H1 (cell line): ENCODE data around the gene GTF2A1. TPM values are rescaled to one million over a fixed set of nuclear protein-coding genes. Genes with fewer than 3 reads are reported as not detected.

Experiments
- CTCF ChIA-PET: fragments of 300-600 bp; sonication (Branson Sonifier 250); formaldehyde crosslinking; loops from one replicate; lab custom pipeline; 2021; ENCODE audit not compliant: partially characterized antibody; lab: Charles Lee
- POLR2A ChIA-PET: fragments of 300-600 bp; sonication (Branson Sonifier 250); formaldehyde crosslinking; loops from one replicate; lab custom pipeline; 2021; ENCODE audit warnings: inconsistent platforms; ENCODE audit not compliant: partially characterized antibody; lab: Charles Lee
- DNase-seq, 2 experiments: peaks; one replicate each; pipeline versions ENCODE4 v3.0.0 to v3.0.0-alpha.2; 2010 to 2022; ENCODE audit warnings: low spot score in 2 of 2, low read depth in 1 of 2, mixed read lengths in 1 of 2
- FAIRE-seq: peaks from 2 replicates; lab custom pipeline; 2011; peaks lifted over from hg19 to GRCh38; lab: Jason Lieb, UNC
- H2AFZ ChIP-seq: 2 replicates; pipeline ENCODE4 v1.8.1; 2012; ENCODE audit warnings: low read length, inconsistent platforms
- H2AK5ac ChIP-seq: 2 replicates; pipeline ENCODE4 v1.6.1; 2013; ENCODE audit warnings: low read depth, low read length
- H2BK120ac ChIP-seq: replicated peaks from 2 replicates; pipeline ENCODE3; 2013; ENCODE audit warnings: low read depth, low read length, inconsistent platforms
- H2BK12ac ChIP-seq: 2 replicates; pipeline ENCODE4 v1.6.1; 2013; ENCODE audit warnings: low read depth, low read length
- H2BK15ac ChIP-seq: 2 replicates; pipeline ENCODE4 v1.6.1; 2013; ENCODE audit warnings: low read length
- H2BK20ac ChIP-seq: 2 replicates; pipeline ENCODE4 v1.6.1; 2013; ENCODE audit warnings: low read length
- H2BK5ac ChIP-seq: 2 replicates; pipeline ENCODE4 v1.6.1; 2013; ENCODE audit warnings: low read depth, low read length
- H3K14ac ChIP-seq: 2 replicates; pipeline ENCODE4 v1.6.1; 2013; ENCODE audit warnings: inconsistent platforms; ENCODE audit not compliant: insufficient read length
- H3K18ac ChIP-seq: 2 replicates; pipeline ENCODE4 v1.6.1; 2013; ENCODE audit warnings: low read length; ENCODE audit errors: extremely low read depth
- H3K23ac ChIP-seq: 2 replicates; pipeline ENCODE4 v1.6.1; 2013; ENCODE audit warnings: inconsistent platforms; ENCODE audit not compliant: insufficient read length
- H3K23me2 ChIP-seq: 2 replicates; pipeline ENCODE4 v1.6.1; 2013; ENCODE audit warnings: low read depth, low read length
- H3K27ac ChIP-seq: 2 replicates; pipeline ENCODE4 v1.6.1; 2011; ENCODE audit warnings: low read depth, low read length, inconsistent platforms
- H3K27me3 ChIP-seq, 4 experiments: replicated peaks in 1 of 4; 1 replicate in 1 of 4; 2 replicates in 3 of 4; pipeline versions ENCODE4 v1.6.1 to v1.8.1; 2011 to 2013; ENCODE audit warnings: low read length in 3 of 4, mild to moderate bottlenecking in 3 of 4, inconsistent platforms in 2 of 4, mixed read lengths in 2 of 4, moderate library complexity in 1 of 4; ENCODE audit not compliant: control insufficient read depth in 3 of 4, insufficient read depth in 3 of 4; ENCODE audit errors: extremely low read depth in 1 of 4
- H3K36me3 ChIP-seq, 4 experiments: 2 replicates each; pipeline versions ENCODE4 v1.6.1 to v1.8.1; 2011 to 2013; ENCODE audit warnings: mild to moderate bottlenecking in 4 of 4, low read length in 3 of 4, moderate library complexity in 2 of 4, control low read depth in 1 of 4, inconsistent platforms in 1 of 4; ENCODE audit not compliant: insufficient read depth in 4 of 4, control insufficient read depth in 2 of 4
- H3K4ac ChIP-seq: replicated peaks from 2 replicates; pipeline ENCODE3; 2013; ENCODE audit warnings: low read length, low read depth, mixed read lengths, inconsistent platforms; ENCODE audit not compliant: insufficient read length
- H3K4me1 ChIP-seq, 4 experiments: replicated peaks in 1 of 4; 1 replicate in 1 of 4; 2 replicates in 3 of 4; pipeline versions ENCODE4 v1.6.1 to v1.8.1; 2011 to 2013; ENCODE audit warnings: low read length in 3 of 4, inconsistent platforms in 2 of 4, mixed read lengths in 1 of 4; ENCODE audit not compliant: insufficient read depth in 4 of 4, control insufficient read depth in 3 of 4
- H3K4me2 ChIP-seq, 2 experiments: 2 replicates each; pipeline versions ENCODE4 v1.6.1 to v1.8.1; 2011 to 2013; ENCODE audit warnings: low read depth in 2 of 2, low read length in 2 of 2, control low read depth in 1 of 2, inconsistent platforms in 1 of 2, mild to moderate bottlenecking in 1 of 2; ENCODE audit not compliant: insufficient read depth in 1 of 2
- H3K4me3 ChIP-seq, 4 experiments: fragments of 200-600, 300-600 bp in 1 of 4; sonication (generic), shearing (Covaris generic), sonication (Bioruptor Twin) in 1 of 4; 2 replicates each; pipeline versions ENCODE4 v1.5.1 to v1.8.1; 2011 to 2016; ENCODE audit warnings: low read length in 4 of 4, low read depth in 3 of 4, control low read depth in 2 of 4, inconsistent platforms in 2 of 4, mild to moderate bottlenecking in 2 of 4, mixed read lengths in 1 of 4, moderate library complexity in 1 of 4; ENCODE audit not compliant: insufficient read depth in 2 of 4; ENCODE audit errors: extremely low read depth in 1 of 4
- H3K56ac ChIP-seq: replicated peaks from 2 replicates; pipeline ENCODE3; 2013; ENCODE audit warnings: low read depth, mild to moderate bottlenecking, mixed read lengths, low read length, inconsistent platforms; ENCODE audit not compliant: insufficient read length
- H3K79me1 ChIP-seq: 2 replicates; pipeline ENCODE4 v1.6.1; 2013; ENCODE audit warnings: low read depth, low read length, control low read depth
- H3K79me2 ChIP-seq, 2 experiments: 2 replicates each; pipeline versions ENCODE4 v1.6.1 to v1.8.1; 2012 to 2013; ENCODE audit warnings: low read length in 2 of 2, mild to moderate bottlenecking in 2 of 2, inconsistent platforms in 1 of 2; ENCODE audit not compliant: insufficient read depth in 2 of 2, control insufficient read depth in 1 of 2
- H3K9ac ChIP-seq, 4 experiments: replicated peaks in 1 of 4; 1 replicate in 1 of 4; 2 replicates in 3 of 4; pipeline versions ENCODE4 v1.6.1 to v1.8.1; 2011 to 2013; ENCODE audit warnings: low read depth in 3 of 4, low read length in 3 of 4, control low read depth in 2 of 4, mild to moderate bottlenecking in 2 of 4, moderate library complexity in 2 of 4, inconsistent platforms in 1 of 4; ENCODE audit errors: extremely low read depth in 1 of 4
- H3K9me3 ChIP-seq, 2 experiments: 2 replicates each; pipeline versions ENCODE4 v1.6.1 to v1.8.1; 2012 to 2013; ENCODE audit warnings: mild to moderate bottlenecking in 2 of 2, moderate library complexity in 2 of 2, control low read depth in 1 of 2, inconsistent platforms in 1 of 2, low read depth in 1 of 2, low read length in 1 of 2, mixed read lengths in 1 of 2; ENCODE audit not compliant: insufficient read depth in 2 of 2
- H4K20me1 ChIP-seq, 2 experiments: replicated peaks in 1 of 2; 2 replicates each; pipeline versions ENCODE3 to v1.8.1; 2011 to 2013; ENCODE audit warnings: inconsistent platforms in 2 of 2, low read length in 2 of 2, mild to moderate bottlenecking in 1 of 2; ENCODE audit not compliant: insufficient read depth in 2 of 2, control insufficient read depth in 1 of 2
- H4K5ac ChIP-seq: 2 replicates; pipeline ENCODE4 v1.6.1; 2013; ENCODE audit warnings: low read length, low read depth, mixed read lengths, inconsistent platforms; ENCODE audit not compliant: insufficient read length
- H4K8ac ChIP-seq: 2 replicates; pipeline ENCODE4 v1.8.0; 2013; ENCODE audit warnings: mild to moderate bottlenecking, moderate library complexity, low read length, inconsistent platforms; ENCODE audit not compliant: insufficient read depth; ENCODE audit errors: extremely low read depth
- H4K91ac ChIP-seq: replicated peaks from 2 replicates; pipeline ENCODE3; 2013; ENCODE audit warnings: low read length, mixed read lengths, inconsistent platforms; ENCODE audit not compliant: insufficient read length
- BRCA1 ChIP-seq: IDR thresholded peaks from 2 replicates; pipeline ENCODE4 v1.6.1; 2012; ENCODE audit warnings: low read depth, low read length, improper control_type of control experiment
- CBX8 ChIP-seq: fragments of 300-800, 300-1000 bp; sonication (generic); IDR thresholded peaks from 2 replicates; pipeline ENCODE4 v1.7.1; 2016; ENCODE audit warnings: low read depth, low read length, borderline replicate concordance
- CHD1 ChIP-seq: IDR thresholded peaks from 2 replicates; pipeline ENCODE4 v1.6.1; 2012; ENCODE audit warnings: low read depth, low read length, improper control_type of control experiment
- CREB1 ChIP-seq: IDR thresholded peaks from 2 replicates; pipeline ENCODE4 v1.6.1; 2012; ENCODE audit warnings: inconsistent platforms
- EZH2 ChIP-seq: fragments of 200-600 bp; sonication (generic); IDR thresholded peaks from 2 replicates; pipeline ENCODE4 v1.7.1; 2012; ENCODE audit warnings: low read depth, mild to moderate bottlenecking, moderate library complexity, low read length, inconsistent platforms; ENCODE audit not compliant: severe bottlenecking
- JUN ChIP-seq: IDR thresholded peaks from 2 replicates; pipeline ENCODE4 v1.6.1; 2011; ENCODE audit warnings: low read depth, mild to moderate bottlenecking, improper control_type of control experiment, low read length
- KDM5A ChIP-seq: fragments of 200-600 bp; IDR thresholded peaks from 2 replicates; pipeline ENCODE4 v1.7.1; 2012; ENCODE audit warnings: mild to moderate bottlenecking, low read length, inconsistent platforms, mixed read lengths
- SIN3A ChIP-seq, 2 experiments: IDR thresholded peaks in 1 of 2; conservative IDR thresholded peaks in 1 of 2; 2 replicates each; pipeline ENCODE4 v1.6.1; 2011 to 2012; ENCODE audit warnings: low read length in 2 of 2, improper control_type of control experiment in 1 of 2, low read depth in 1 of 2, mild to moderate bottlenecking in 1 of 2
- SIX5 ChIP-seq: IDR thresholded peaks from 2 replicates; pipeline ENCODE4 v1.6.1; 2011; ENCODE audit warnings: mild to moderate bottlenecking, low read depth, low read length
- TAF1 ChIP-seq: IDR thresholded peaks from 2 replicates; pipeline ENCODE4 v1.6.1; 2011; ENCODE audit warnings: mild to moderate bottlenecking, low read depth, low read length
- TAF7 ChIP-seq: optimal IDR thresholded peaks from 2 replicates; pipeline ENCODE3; 2011; ENCODE audit warnings: low read depth, mild to moderate bottlenecking, inconsistent platforms, low read length, moderate library complexity, borderline replicate concordance
- TEAD4 ChIP-seq: IDR thresholded peaks from 2 replicates; pipeline ENCODE4 v1.6.1; 2012; ENCODE audit warnings: low read depth, low read length, inconsistent platforms, mixed read lengths
- WGBS, 2 experiments: shearing (Covaris generic) in 1 of 2; methylation state at CpG; one replicate each; pipeline versions ENCODE4 v1.1.6 to v1.1.7; 2013 to 2015; ENCODE audit warnings: low lambda C conversion rate in 2 of 2, mixed read lengths in 2 of 2, inconsistent platforms in 1 of 2, low coverage in 1 of 2, missing lambda C conversion rate in 1 of 2; ENCODE audit not compliant: insufficient replicate concordance in 2 of 2, insufficient coverage in 1 of 2, insufficient read length in 1 of 2; ENCODE audit errors: extremely low coverage in 1 of 2, missing lambda C conversion rate in 1 of 2; 5-methylcytosine and 5-hydroxymethylcytosine counted together
- polyA plus RNA-seq, 7 experiments: library from polyadenylated mRNA; depleted of rRNA in 3 of 7; stranded (reverse) in 5 of 7; unstranded in 2 of 7; fragments of >200 nt in 5 of 7; fragments of 200-250 nt in 2 of 7; gene quantifications; 1 replicate in 5 of 7; 2 replicates in 1 of 7; 4 replicates in 1 of 7; pipeline versions ENCODE4 v1.2.1 to v1.2.3, GENCODE V29; 2011 to 2013; ENCODE audit warnings: missing spikeins in 2 of 7, mixed read lengths in 2 of 7
- total RNA-seq: library from RNA; stranded (reverse); fragmentation: NEBNext Ultra II Directional; extraction: Animal tissue kit (Norgen Biotek cat#: 25700); gene quantifications from 2 replicates; pipeline ENCODE4 v1.2.1, GENCODE V29; 2021

GTF2A1 gene
- total and polyA plus RNA-seq, 2 of the 8 experiments (the other 6 are each of a cell fraction or from before 2014, with no cell fraction given): 24.1 to 57.8 TPM

GRCh38 chr14:81177225-81177624 lies 43.5 kb downstream of the GTF2A1 start:
- Histone ChIP-seq H3K4me1 (no peaks in the 10 kb centered on the region), H2BK12ac (no peak overlapping the region), H2AFZ (no peak overlapping the region), H3K4ac (no peak overlapping the region), H3K9me3 (no peaks in the 10 kb centered on the region), H2BK20ac (no peak overlapping the region), H2BK5ac (no peak overlapping the region), H2BK15ac (no peak overlapping the region), H2AK5ac (no peak overlapping the region), H3K23ac (no peak overlapping the region), H3K79me2 (no peaks in the 10 kb centered on the region; a peak in 1 of 4 replicates), H3K4me2 (no peak overlapping the region), H3K23me2 (no peaks in the 10 kb centered on the region), H4K5ac (no peak overlapping the region), H4K8ac (no peak overlapping the region), H3K36me3 (peaks cover 0 to 21% (median 5%) of the 10 kb centered on the region in 4 experiments; a peak in 5 of 8 replicates), H3K18ac (no peak overlapping the region), H4K20me1 (no peaks in the 10 kb centered on the region), H3K9ac (no peak overlapping the region), H3K27ac (no peak overlapping the region), H3K27me3 (no peaks in the 10 kb centered on the region), H2BK120ac (no peak overlapping the region), H3K14ac (no peak overlapping the region), H3K79me1 (no peaks in the 10 kb centered on the region), H3K4me3 (no peak overlapping the region), H3K56ac (no peak overlapping the region), H4K91ac (no peak overlapping the region)
- ChIA-PET POLR2A (no interaction called here), CTCF (interaction anchor here (2.0 kb wide), 1 partner anchor 13 kb away, joined by 5 read pairs; no protein-coding TSS in a partner anchor)
- WGBS, 2 experiments: 85% methylated on average over 1 of the region's 1 CpG; no CpG with 5 or more reads in 1 of the 2 experiments
- no peak for DNase-seq
- FAIRE-seq: no peak
- no peak for TF ChIP-seq EZH2
- no peak for TF ChIP-seq JUN
- no peak for TF ChIP-seq KDM5A
- no peak for TF ChIP-seq CBX8
- TF ChIP-seq TAF7: no peak
- no peak for TF ChIP-seq BRCA1
- TF ChIP-seq TAF1: no peak
- TF ChIP-seq CHD1: no peak
- no peak for TF ChIP-seq SIX5
- no peak for TF ChIP-seq TEAD4
- no peak for TF ChIP-seq CREB1
- TF ChIP-seq SIN3A (conservative IDR thresholded peaks at IDR 0.05 in 1 of 2, IDR thresholded peaks at IDR 0.05 in 1 of 2; ENCODE audit: low read depth in 1 of 2, low read length in 2 of 2): no peak
